SK-N-MC (cell line): ENCODE data around the gene SEMA3D.

Experiments
- EZH2 ChIP-seq: fragments of 200-600 bp; sonication (generic); IDR thresholded peaks from one replicate; pipeline ENCODE4 v1.6.1; 2017; ENCODE audit warnings: antibody characterized with exemption
- FOXP2 ChIP-seq: optimal IDR thresholded peaks from 2 replicates; pipeline ENCODE3; 2011; ENCODE audit warnings: mild to moderate bottlenecking, moderate library complexity; ENCODE audit not compliant: insufficient read depth; ENCODE audit errors: extremely low read length, control extremely low read depth
- POLR2AphosphoS5 ChIP-seq: IDR thresholded peaks from 2 replicates; pipeline ENCODE4 v1.6.1; 2012; ENCODE audit warnings: mild to moderate bottlenecking, low read depth, low read length, borderline replicate concordance

- TF ChIP-seq EZH2 (no peak), POLR2AphosphoS5 (no peak), FOXP2 (no peak)
Measured at GRCh38 chr7:85068799-85069198, 118.1 kb downstream of the SEMA3D start.
